Loucy (cell line): ENCODE measurements around the gene SHOC2.

ENCODE experiments used
- CTCF ChIP-seq: fragments of 200-600 bp; sonication (generic); conservative IDR thresholded peaks from 2 replicates; pipeline ENCODE4 v1.5.1; 2014; ENCODE audit warnings: mild to moderate bottlenecking, antibody characterized with exemption, low read length
- EZH2phosphoT487 ChIP-seq: fragments of 200-600 bp; IDR thresholded peaks from 2 replicates; pipeline ENCODE4 v1.6.1; 2018; ENCODE audit warnings: antibody characterized with exemption, mild to moderate bottlenecking, moderate library complexity, borderline replicate concordance

GRCh38 chr10:110873951-110874350 lies 45.5 kb upstream of the SHOC2 start:
- TF ChIP-seq CTCF (no peak), EZH2phosphoT487 (no peak)
